NCI-H524 treated with DMSO at 0.1 percent for 48 hours (cell line): ENCODE measurements around the gene CTSW.
"Not testable (repeated sequence)": the region's sequence is repeated elsewhere in the genome, so short reads cannot be mapped to it uniquely, and the experiment has no call there.

Source experiments
- DNase-seq: peaks from one replicate; lab custom pipeline; 2025; lab: John Stamatoyannopoulos, UW

The CTSW gene, protein sequence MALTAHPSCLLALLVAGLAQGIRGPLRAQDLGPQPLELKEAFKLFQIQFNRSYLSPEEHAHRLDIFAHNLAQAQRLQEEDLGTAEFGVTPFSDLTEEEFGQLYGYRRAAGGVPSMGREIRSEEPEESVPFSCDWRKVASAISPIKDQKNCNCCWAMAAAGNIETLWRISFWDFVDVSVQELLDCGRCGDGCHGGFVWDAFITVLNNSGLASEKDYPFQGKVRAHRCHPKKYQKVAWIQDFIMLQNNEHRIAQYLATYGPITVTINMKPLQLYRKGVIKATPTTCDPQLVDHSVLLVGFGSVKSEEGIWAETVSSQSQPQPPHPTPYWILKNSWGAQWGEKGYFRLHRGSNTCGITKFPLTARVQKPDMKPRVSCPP

DNA sequence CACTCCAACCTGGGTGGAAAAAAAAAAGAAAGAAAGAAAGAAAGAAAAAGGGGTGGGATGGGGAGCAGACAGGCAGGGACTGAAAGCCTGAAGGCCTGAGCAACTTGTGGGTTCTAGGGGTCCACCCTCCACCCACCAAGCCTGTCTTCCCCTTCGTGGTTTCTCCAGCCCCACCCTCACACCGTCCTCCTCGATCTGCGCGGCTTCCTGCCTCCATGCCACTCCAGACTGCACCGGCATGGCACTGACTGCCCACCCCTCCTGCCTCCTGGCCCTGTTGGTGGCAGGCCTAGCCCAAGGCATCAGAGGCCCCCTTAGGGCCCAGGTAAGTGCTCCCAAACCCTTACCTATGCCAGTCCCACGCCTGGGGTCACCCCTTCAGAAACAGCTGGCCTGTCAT, at the start of gene CTSW:
Gene CTSW (plus strand): TSS at position 221 of the 400 bp plus-strand sequence. CDS start 18 bp downstream, at position 239.
- DNase-seq: no peak

- not testable (repeated sequence) for DNase-seq
Measured at GRCh38 chr11:65832231-65832630, 47.4 kb upstream of the CTSW start.

GRCh38 chr11:65833297-65834030, 46.2 kb upstream of the CTSW start, which contains the start of gene SNX32:
Gene SNX32, plus strand, starts transcription at chr11:65833963. Its CDS starts 103 bp downstream, at chr11:65834066.
- DNase-seq: peak; percentile 45

GRCh38 chr11:65834202-65834601, 45.4 kb upstream of the CTSW start:
- DNase-seq: no peak

DNA sequence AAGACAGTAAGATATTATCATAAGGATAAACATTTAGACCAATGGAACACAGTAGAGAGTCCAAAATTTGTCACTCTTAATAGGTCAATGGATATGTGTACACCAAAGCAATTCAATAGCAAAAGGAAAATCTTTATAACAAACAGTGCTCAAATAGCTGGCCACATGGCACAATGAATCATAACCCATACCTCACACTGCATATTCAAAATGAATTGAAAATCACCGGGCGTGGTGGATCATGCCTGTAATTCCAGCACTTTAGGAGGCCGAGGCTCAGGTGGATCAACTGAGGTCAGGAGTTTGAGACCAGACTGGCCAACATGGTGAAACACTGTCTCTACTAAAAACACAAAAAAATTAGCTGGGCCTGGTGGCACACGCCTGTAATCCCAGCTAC, 37.5 kb upstream of the CTSW start:
- no peak for DNase-seq

GRCh38 chr11:65843811-65844210, 35.8 kb upstream of the CTSW start:
- DNase-seq: no peak

DNA sequence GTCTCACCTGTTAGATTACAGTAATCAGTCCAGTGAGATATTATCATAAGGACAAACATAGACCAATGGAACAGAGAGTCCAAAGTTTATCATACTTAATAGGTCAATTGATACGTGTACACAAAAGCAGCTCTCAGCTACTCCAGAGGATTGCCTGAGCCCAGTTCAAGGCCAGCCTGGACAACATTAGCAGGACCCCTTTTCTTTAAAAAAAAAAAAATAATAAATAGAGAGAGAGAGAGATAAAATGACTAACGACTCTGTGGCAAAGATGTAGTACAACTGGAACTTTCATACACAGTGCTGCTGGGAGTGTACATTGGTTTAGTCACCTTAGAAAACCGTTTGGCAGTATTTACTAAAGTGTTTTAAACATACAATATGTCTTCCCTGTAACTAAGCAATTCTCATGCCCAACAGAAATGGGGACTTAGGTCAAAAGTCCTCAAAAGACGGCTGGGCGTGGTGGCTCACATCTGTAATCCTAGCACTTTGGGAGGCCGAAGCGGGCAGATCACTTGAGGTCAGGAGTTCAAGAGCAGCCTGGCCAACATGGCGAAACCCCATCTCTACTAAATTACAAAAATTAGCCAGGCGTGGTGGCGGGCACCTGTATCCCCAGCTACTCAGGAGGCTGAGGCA, 35.3 kb upstream of the CTSW start:
- no peak for DNase-seq

GRCh38 chr11:65847746-65848145, 31.9 kb upstream of the CTSW start:
- DNase-seq: no peak

- not testable (repeated sequence) for DNase-seq
Measured at GRCh38 chr11:65848693-65849092, 30.9 kb upstream of the CTSW start.

- no peak for DNase-seq
Measured at GRCh38 chr11:65849366-65849765, 30.3 kb upstream of the CTSW start.

DNA sequence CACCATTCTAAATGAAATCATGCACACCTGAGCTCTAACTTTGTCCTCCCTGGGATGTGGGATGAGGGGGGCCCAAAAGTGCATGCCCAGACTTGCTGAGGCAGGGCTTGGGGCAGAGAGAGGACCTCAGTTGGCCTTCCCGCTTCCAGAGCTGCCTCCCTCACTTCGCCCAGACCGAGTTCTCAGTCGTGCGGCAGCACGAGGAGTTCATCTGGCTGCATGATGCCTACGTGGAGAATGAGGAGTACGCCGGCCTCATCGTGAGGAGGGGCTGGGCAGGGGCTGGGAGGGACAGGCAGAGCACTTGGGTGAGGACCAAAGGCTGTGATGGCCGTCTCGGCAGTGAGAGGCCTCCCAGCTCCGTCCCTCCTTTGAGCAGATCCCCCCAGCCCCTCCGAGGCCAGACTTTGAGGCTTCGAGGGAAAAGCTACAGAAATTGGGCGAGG, 29.8 kb upstream of the CTSW start:
- DNase-seq: no peak

DNA sequence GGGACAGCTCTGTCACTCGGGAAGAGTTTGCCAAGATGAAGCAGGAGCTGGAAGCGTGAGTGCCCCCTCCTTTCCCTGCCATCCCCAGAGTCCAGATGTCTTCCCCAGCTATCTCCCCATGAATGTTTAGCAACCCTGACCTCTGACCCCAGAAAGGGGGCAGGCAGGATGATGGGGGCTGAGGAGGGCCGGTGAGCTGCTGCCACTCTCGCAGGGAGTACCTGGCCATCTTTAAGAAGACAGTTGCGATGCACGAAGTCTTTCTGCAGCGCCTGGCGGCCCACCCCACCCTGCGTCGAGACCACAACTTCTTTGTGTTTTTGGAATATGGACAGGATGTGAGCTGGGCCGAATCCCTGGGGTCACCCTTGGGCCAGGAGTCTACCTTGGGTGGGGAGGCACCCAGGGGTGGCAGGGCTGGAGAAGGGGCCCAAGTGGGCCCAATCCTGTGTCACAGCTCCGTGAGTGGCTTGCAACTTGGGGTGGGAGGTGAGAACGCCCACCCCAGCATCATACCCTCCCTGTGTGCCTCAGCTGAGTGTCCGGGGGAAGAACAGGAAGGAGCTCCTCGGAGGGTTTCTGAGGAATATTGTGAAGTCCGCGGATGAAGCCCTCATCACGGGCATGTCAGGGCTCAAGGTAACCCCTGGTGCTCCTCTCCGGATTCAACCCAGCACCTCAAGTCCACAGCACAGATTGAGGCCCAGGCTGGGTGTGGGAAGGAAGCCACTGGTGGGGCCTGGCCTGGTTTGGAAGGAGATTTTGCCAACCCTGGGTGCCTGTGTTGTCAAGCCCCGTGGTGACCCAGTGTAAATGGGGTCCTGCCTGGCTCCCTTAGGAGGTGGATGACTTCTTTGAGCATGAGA, 29.2 kb upstream of the CTSW start:
- DNase-seq: no peak

DNA sequence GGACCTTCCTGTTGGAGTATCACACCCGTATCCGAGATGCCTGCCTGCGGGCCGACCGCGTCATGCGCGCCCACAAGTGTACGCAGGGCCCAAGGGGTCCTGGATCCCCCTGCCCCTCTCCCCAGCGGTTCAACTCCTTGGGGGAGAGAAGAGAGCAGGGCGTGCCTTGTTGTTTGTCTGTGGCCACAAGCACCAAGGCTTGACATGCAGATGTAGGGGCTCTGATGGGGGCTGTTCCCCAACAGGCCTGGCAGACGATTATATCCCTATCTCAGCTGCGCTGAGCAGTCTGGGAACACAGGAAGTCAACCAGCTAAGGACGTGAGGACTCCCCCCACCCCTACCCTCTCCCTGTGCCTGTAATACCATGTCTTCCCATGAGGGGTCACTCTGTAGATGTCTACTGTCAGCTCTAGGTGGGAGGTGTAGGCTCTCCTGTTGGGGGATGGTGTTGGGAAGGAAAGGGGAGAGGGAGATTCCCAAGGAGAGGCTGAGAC, 28.5 kb upstream of the CTSW start:
- DNase-seq: no peak

DNA sequence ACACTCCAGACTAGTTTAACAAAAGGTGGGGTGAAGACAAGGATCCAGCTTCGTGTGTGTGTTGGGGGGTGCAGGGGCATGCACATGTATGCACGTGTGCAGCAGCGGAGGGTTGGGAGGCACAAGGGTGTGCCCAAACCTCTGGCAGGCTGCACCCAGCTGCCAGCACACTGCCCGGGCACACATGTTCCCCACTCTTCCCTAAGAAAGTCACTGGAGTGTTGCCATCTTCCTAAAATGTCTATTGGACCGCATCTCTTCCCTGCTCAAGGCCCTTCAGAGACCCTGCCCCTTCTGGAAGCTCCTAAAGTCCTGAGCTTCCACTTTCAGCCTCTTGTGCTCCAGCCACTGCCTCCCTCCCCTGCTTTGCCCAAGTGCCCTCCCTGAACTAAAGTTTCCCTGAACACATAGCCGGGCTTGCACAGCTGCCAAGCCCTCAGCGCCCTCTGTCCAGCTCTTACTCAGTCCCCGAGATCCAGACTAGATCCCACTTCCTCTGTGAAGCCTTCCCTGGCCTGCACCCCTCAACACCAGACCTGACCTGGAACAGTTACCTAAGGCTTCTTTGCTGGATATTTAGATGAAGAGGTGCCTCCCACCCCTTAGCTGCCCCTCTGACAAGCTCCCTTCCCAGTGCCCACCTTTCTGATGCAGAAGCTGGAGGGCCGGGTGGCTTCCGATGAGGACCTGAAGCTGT, 27.7 kb upstream of the CTSW start:
- no peak for DNase-seq

- no peak for DNase-seq
Measured at GRCh38 chr11:65852508-65853245, 27.0 kb upstream of the CTSW start.

DNA sequence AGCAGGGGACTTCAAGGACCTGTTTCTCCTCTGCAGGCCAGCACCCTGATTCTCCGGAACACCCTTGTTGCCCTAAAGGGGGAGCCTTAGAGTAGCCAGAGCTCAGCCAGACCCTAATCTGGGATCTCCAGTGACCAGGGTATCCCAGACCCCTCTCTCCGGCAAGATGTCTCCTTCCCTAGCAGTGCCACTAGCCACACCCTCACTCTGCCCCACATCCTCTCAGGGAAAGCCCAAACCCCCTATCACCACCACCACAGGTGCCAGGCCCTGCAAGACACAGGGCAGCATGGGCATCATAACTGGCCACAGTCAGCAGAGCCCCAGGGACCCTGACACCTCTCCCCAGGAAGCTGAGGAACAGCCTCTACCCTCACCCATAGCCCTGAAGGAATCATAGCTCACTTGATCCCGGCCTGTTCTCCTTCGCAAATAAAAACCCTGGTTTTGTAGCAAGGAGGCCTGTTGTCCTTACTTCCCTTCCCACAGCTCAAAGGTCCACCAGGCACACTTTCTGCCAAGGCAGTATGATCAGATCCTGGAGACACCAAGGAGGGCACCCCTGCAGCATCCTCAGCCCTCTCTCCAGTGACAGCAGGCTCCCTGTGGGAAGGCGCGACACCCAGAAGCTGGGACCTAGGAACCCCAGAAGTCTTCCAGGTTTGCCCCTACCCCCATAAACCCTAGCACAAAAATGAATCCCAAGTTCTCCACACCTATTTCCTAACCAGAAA, 26.2 kb upstream of the CTSW start:
- DNase-seq: no peak

GRCh38 chr11:65854161-65854592, 25.5 kb upstream of the CTSW start:
- DNase-seq: no peak

- no peak for DNase-seq
Measured at GRCh38 chr11:65854852-65855837, 24.5 kb upstream of the CTSW start.
